ENCODE measurements around the gene XRRA1. TPM values are rescaled to one million over a fixed set of nuclear protein-coding genes. Genes with fewer than 3 reads are reported as not detected.

Gene XRRA1
- total RNA-seq, 2 experiments from 2014 or later, result 7.1 to 10.7 TPM

DNA sequence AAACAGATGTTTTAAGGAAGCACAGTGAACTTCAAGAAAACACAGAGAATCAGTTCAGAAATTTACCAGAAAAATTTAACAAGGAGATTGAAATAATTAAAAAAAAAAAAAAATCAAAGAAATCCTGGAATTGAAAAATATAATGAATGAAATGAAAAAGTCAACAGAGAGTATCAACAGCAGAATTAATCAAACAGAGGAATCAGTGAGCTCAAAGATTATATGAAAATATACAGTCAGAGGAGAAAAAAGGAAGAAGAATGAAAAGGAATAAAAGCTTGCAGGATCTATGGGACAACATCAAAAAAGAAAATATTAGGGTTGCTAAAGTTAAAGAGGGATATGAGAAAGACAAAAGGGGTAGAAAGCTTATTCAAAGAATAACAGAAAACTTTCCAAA lies 82.3 kb downstream of the XRRA1 start:
- POLR2A ChIA-PET, result no interaction called here
- Mint-ChIP-seq H3K36me3 (ENCODE audit: low read depth) (peaks cover 80% of the 10 kb centered on the region), H3K4me3 (no peak overlapping the region), H3K27ac (no peak overlapping the region), H3K4me1 (no peaks in the 10 kb centered on the region), H3K9me3 (peaks cover 55% of the 10 kb centered on the region), H3K27me3 (no peaks in the 10 kb centered on the region)
- CTCF ChIA-PET, result interaction anchor here (0.6 to 0.7 kb wide), 2 partner anchors 8 to 1704 kb away, joined by 3 read pairs; no protein-coding TSS in a partner anchor
- DNase-seq, result no peak

DNA sequence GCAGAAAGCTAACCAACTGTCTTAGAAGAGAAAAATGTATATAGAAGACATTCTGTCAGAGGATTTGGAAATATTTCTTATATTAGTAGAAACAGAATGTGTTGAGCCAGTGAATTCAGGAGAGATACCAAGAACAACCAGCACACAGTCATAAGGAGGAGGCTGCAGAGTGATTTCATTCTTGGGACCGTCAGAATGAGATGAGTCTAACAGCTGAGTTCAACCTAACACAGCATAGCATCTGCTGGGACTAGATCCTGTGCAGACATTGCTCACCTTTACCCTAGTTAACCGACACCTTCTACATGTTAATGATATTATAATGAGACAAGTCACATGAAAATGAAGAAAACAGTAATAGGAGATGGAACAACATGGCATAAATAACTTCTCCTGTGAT lies 85.5 kb downstream of the XRRA1 start:
- H3K9me3 Mint-ChIP-seq, result peaks cover 42% of the 10 kb centered on the region
- no peaks in the 10 kb centered on the region for H3K4me1 Mint-ChIP-seq
- H3K27me3 Mint-ChIP-seq, result no peaks in the 10 kb centered on the region
- ChIA-PET CTCF (no interaction called here), POLR2A (no interaction called here)
- no peak overlapping the region for H3K27ac Mint-ChIP-seq
- DNase-seq, result no peak
- no peak overlapping the region for H3K4me3 Mint-ChIP-seq
- H3K36me3 Mint-ChIP-seq (ENCODE audit: low read depth), result peaks cover 70% of the 10 kb centered on the region

DNA sequence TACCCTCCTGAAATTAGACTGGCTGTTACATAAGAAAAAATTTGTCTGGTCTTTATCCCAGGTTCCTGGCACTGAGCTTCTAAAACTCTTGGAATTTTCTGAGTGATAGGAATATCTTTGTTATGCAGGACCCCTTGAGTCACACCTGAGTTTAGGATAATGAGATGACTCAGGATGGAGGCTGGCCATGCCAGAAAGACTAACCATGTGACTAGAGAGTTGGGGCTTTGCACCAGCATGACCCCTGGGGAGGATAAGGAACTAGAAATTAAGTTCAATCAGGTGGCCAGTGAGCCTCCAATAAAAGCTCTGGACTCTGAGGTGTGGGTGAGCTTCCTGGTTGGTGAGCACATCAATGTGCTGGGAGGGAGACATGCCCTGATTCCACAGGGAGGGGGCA lies 88.1 kb downstream of the XRRA1 start:
- H3K9me3 Mint-ChIP-seq, result peaks cover 21% of the 10 kb centered on the region
- ChIA-PET POLR2A (no interaction called here), CTCF (no interaction called here)
- H3K4me1 Mint-ChIP-seq, result no peaks in the 10 kb centered on the region
- no peak overlapping the region for H3K27ac Mint-ChIP-seq
- H3K4me3 Mint-ChIP-seq, result no peak overlapping the region
- no peak for DNase-seq
- no peaks in the 10 kb centered on the region for H3K27me3 Mint-ChIP-seq
- peaks cover 51% of the 10 kb centered on the region for H3K36me3 Mint-ChIP-seq (ENCODE audit: low read depth)

DNA sequence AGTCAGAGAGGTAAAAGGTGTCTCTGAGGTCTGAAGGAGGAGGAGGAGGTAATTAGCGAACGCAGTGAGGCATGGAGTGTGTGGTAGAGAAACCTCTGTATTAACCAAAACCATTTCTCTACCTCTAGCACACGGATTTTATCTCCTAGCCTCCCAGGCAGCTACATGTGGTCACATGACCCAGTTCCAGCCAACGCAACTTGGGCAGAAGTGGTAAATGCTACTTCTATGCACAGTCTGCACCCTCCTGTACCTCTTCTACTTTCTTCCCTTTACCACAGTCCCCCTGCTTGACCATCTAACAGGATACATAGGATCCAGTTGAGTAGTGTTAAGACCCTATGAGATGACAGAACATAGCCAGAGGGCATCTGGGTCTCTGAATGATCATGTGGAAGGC lies 95.7 kb downstream of the XRRA1 start:
- H3K4me3 Mint-ChIP-seq, result no peak overlapping the region
- H3K27me3 Mint-ChIP-seq, result no peaks in the 10 kb centered on the region
- H3K9me3 Mint-ChIP-seq, result no peaks in the 10 kb centered on the region
- no peaks in the 10 kb centered on the region for H3K4me1 Mint-ChIP-seq
- POLR2A ChIA-PET, result no interaction called here
- no peak for DNase-seq
- peaks cover 25% of the 10 kb centered on the region for H3K36me3 Mint-ChIP-seq (ENCODE audit: low read depth)
- H3K27ac Mint-ChIP-seq, result no peak overlapping the region
- CTCF ChIA-PET, result interaction anchor here (1.2 kb wide), 1 partner anchor 9 kb away, joined by 3 read pairs; no protein-coding TSS in a partner anchor

DNA sequence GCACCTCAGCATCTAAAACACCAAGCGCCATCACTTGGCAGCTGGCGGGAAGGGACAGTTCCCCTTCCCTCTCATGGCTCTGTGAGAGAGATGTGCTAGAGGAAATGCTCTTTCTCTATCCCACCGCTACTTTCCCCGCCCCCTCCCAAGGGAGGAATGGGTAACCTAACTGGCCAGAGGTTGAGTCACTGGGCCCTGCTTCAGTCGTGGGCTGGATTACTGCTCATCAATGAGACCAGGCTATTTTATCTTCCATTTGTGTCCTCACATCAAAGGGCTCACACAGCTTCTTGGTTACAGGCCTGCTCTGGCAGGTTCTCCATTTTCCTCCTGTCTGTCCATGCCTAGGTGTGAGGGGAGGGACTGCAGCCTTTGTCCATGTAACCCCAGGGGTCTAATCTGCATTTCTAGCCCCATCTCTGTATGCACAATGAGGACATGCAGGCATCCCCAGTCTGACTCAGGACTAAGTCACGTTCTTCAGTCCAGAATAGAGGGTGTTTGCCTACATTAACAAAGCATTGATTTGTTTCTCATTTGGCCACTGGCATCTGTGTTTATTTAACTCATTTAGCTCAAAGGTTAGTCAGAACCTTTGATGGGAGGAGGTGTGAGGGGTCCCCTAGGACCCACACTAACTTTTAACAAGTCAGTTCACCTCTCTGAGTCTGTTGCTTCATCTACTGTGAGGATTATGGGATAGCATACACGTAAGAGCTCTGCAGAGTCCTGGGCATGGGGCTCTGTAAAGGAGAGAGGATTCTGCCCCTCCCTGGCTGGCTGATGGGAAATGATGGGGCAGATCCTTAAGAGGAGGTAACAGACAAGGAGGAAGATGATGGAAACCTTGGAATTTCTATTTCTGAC lies 99.1 kb downstream of the XRRA1 start:
- peaks cover 21% of the 10 kb centered on the region for H3K36me3 Mint-ChIP-seq (ENCODE audit: low read depth)
- POLR2A ChIA-PET, result no interaction called here
- H3K4me3 Mint-ChIP-seq, result no peak overlapping the region
- H3K9me3 Mint-ChIP-seq, result no peaks in the 10 kb centered on the region
- no peak overlapping the region for H3K27ac Mint-ChIP-seq
- no peak for DNase-seq
- CTCF ChIA-PET, result interaction anchor here (1.2 kb wide), 1 partner anchor 99 kb away, joined by 3 read pairs; no protein-coding TSS in a partner anchor
- H3K4me1 Mint-ChIP-seq, result peaks cover 6% of the 10 kb centered on the region
- H3K27me3 Mint-ChIP-seq, result no peaks in the 10 kb centered on the region

DNA sequence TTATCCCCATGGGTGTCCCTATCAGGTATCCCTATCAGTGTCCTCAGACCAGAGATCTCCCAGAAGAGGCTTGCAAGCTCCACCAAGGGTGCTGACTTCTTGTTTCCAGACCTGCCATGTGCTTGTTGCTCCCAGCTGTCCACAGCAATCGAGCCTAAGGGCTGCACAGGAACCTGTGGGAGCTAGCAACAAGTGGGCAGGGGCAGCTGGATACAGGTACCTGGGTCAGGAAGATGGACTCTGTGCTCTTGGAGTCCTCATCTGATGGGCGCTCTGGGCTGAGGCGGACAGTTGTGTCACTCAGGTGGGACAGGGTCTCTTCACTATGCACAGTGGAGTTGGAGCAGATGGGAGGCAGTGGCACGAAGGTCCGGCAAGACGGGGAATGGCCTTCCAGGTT lies 101.0 kb downstream of the XRRA1 start:
- CTCF ChIA-PET, result interaction anchor here (1.3 kb wide), 1 partner anchor 62 kb away, joined by 3 read pairs; no protein-coding TSS in a partner anchor
- no peaks in the 10 kb centered on the region for H3K9me3 Mint-ChIP-seq
- POLR2A ChIA-PET, result no interaction called here
- H3K4me3 Mint-ChIP-seq, result no peak overlapping the region
- H3K27ac Mint-ChIP-seq, result no peak overlapping the region
- peaks cover 17% of the 10 kb centered on the region for H3K36me3 Mint-ChIP-seq (ENCODE audit: low read depth)
- DNase-seq, result no peak
- peaks cover 6% of the 10 kb centered on the region for H3K4me1 Mint-ChIP-seq
- H3K27me3 Mint-ChIP-seq, result no peaks in the 10 kb centered on the region

DNA sequence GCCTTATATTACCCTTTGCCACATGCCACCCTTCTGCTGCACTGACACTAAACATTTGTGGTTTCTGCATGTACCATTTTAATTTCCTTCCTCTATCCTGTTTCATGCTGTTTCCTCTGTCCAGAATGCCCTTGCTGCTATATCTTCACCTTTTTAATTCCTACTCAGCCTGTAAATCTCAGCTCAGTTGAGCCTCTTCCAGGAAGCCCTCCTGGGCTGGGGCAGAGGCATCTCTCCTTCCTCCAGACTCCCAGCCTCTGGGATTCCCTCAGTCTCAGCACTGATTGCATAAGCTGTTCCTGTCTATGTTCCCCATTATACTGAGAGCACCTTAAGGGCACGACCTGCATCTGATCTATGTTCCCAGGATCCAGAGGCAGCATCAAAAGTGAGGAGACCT lies 101.5 kb downstream of the XRRA1 start:
- Mint-ChIP-seq H3K4me1 (peaks cover 6% of the 10 kb centered on the region), H3K27me3 (no peaks in the 10 kb centered on the region), H3K9me3 (no peaks in the 10 kb centered on the region), H3K4me3 (no peak overlapping the region), H3K36me3 (ENCODE audit: low read depth) (peaks cover 21% of the 10 kb centered on the region), H3K27ac (no peak overlapping the region)
- DNase-seq, result no peak
- ChIA-PET CTCF (interaction anchor here (1.1 to 1.3 kb wide), 2 partner anchors 62 to 63 kb away, joined by 3 read pairs; no protein-coding TSS in a partner anchor), POLR2A (no interaction called here)

DNA sequence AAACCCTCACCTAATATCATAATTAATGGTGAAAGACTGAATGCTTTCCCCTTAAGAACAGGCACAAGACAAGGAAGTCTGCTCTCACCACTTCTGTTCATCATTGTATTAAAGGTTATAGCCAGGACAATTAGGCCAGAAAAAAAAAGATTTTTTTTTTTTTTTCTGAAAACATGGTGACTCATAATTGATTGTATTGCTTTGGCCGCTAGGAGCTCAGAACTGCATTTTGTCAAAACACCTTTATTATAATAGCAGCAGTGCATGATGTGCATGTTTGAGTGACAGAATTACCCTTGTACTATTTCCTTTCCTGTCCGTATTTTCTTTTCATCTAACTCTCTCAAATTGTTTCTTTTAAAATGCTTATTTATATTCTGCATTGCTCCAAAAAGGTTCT lies 102.1 kb downstream of the XRRA1 start:
- ChIA-PET CTCF (interaction anchor here (1.1 to 1.3 kb wide), 2 partner anchors 63 kb away, joined by 3 read pairs; no protein-coding TSS in a partner anchor), POLR2A (no interaction called here)
- Mint-ChIP-seq H3K9me3 (no peaks in the 10 kb centered on the region), H3K4me3 (no peak overlapping the region), H3K4me1 (peaks cover 6% of the 10 kb centered on the region), H3K27ac (no peak overlapping the region), H3K27me3 (no peaks in the 10 kb centered on the region), H3K36me3 (ENCODE audit: low read depth) (peaks cover 20% of the 10 kb centered on the region)
- DNase-seq, result no peak

DNA sequence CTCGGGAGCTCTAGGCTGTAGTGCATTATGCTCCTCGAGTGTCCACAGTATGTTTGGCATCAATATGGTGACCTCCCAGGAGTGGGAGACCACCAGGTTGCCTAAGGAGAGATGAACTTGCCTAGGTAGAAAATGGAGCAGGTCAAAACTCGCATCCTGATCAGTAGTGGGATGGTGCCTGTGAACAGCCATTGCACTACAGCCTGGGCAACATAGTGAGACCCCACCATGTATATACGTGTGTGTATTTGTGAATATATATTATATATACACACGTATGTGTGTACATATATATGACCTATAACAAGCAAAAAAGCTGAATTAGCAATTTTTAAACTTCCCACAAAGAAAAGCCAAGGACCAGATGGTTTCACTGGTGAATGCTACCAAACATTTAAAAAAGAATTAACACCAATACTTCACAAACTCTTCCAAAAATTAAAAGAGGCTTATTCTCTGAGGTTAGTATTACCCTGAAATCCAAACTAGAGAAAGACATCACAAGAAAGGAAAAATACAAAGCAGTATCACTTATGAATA lies 102.8 kb downstream of the XRRA1 start:
- Mint-ChIP-seq H3K4me1 (peaks cover 6% of the 10 kb centered on the region), H3K27me3 (no peaks in the 10 kb centered on the region), H3K27ac (no peak overlapping the region), H3K36me3 (ENCODE audit: low read depth) (peaks cover 17% of the 10 kb centered on the region), H3K9me3 (no peaks in the 10 kb centered on the region), H3K4me3 (no peak overlapping the region)
- ChIA-PET POLR2A (no interaction called here), CTCF (interaction anchor here (1.1 kb wide), 1 partner anchor 62 kb away, joined by 3 read pairs; no protein-coding TSS in a partner anchor)
- DNase-seq, result no peak

DNA sequence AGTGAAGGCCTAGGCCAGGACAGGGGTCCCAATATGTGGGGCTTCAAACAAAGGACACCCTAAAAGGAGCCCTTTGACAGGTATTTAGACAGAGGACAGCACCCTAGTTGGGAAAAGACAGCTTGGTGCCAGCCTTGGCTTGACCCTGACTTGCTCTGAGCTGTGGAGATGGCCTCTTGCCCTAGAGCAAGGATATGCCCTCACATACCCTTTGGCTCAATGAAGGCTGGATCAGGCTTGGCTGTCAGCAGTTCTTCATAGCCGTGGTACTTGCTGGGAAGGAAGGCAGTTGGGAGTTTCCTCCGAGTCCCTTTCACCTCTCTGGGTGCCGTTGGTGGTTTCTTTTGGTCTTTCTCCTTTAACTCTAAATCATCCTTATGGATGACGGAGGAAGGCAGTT lies 104.0 kb downstream of the XRRA1 start:
- H3K4me3 Mint-ChIP-seq, result no peak overlapping the region
- POLR2A ChIA-PET, result no interaction called here
- CTCF ChIA-PET, result no interaction called here
- no peak overlapping the region for H3K27ac Mint-ChIP-seq
- DNase-seq, result no peak
- H3K4me1 Mint-ChIP-seq, result peaks cover 6% of the 10 kb centered on the region
- peaks cover 19% of the 10 kb centered on the region for H3K36me3 Mint-ChIP-seq (ENCODE audit: low read depth)
- H3K9me3 Mint-ChIP-seq, result no peaks in the 10 kb centered on the region
- H3K27me3 Mint-ChIP-seq, result no peaks in the 10 kb centered on the region

DNA sequence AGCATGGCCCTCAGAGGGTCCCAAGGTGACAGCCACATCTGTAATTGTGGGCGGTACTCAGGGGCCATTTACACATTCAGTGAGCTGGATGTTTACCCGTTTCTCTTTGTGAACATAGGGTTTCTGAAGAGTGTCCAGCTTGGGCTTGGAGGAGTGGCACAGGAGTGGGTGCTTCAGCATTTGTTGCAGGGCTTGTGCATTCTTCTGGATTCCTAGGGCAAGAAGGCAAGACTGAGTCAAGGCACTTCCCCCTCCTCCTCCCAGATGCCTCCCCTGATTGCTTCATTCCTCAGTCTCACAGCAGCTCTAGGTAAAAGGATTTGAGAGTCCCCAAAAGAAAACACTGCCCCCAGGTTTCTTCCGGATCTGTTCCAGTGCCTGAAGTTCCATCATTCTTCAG lies 104.8 kb downstream of the XRRA1 start:
- H3K36me3 Mint-ChIP-seq (ENCODE audit: low read depth), result peaks cover 25% of the 10 kb centered on the region
- no peak for DNase-seq
- ChIA-PET CTCF (no interaction called here), POLR2A (no interaction called here)
- no peaks in the 10 kb centered on the region for H3K9me3 Mint-ChIP-seq
- H3K27ac Mint-ChIP-seq, result no peak overlapping the region
- H3K4me1 Mint-ChIP-seq, result peaks cover 6% of the 10 kb centered on the region
- H3K27me3 Mint-ChIP-seq, result no peaks in the 10 kb centered on the region
- H3K4me3 Mint-ChIP-seq, result no peak overlapping the region

DNA sequence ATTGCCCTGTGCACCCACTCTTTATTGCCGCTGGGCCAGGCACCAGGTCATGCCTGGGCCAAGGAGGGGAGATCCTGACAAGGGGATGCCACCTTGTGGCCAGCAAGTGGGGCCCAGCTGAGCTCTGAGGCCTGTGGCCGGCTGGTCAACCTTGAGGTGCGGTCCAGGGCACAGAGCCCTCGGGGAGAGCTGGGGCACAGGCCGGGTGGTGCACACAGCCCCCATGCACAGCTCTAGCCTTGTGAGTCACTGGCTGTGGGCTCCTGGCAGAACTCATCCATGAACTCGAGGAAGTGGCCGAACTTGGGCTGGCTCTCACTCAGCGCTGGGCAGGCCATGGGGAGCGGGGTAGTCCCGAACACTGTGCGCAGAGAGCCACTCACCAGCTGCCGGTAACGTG lies 105.9 kb downstream of the XRRA1 start:
- DNase-seq, result no peak
- H3K4me3 Mint-ChIP-seq, result no peak overlapping the region
- H3K36me3 Mint-ChIP-seq (ENCODE audit: low read depth), result peaks cover 27% of the 10 kb centered on the region
- no peak overlapping the region for H3K27ac Mint-ChIP-seq
- peaks cover 8% of the 10 kb centered on the region for H3K4me1 Mint-ChIP-seq
- no peaks in the 10 kb centered on the region for H3K9me3 Mint-ChIP-seq
- ChIA-PET CTCF (no interaction called here), POLR2A (no interaction called here)
- no peaks in the 10 kb centered on the region for H3K27me3 Mint-ChIP-seq

DNA sequence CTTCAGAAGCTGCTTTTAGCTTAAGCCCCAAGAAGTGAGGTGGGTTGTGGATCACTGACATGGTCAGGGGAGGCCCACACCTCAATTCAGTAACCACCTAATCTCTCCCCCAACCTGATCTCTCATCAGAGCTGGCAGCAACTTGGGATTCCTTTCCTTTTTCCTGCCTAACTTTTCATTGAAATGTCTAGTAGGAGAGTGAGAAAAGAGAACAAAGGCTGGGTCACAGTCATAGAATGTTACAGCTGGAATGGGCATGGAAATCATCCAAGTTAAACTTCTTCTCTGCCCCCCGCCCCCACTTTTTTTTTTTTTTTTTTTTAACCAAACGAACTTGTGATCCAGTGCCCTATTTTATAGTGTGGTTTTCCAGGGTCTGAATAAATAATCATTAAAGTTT lies 108.4 kb downstream of the XRRA1 start:
- Mint-ChIP-seq H3K9me3 (no peaks in the 10 kb centered on the region), H3K27me3 (no peaks in the 10 kb centered on the region), H3K4me1 (peaks cover 2% of the 10 kb centered on the region), H3K27ac (no peak overlapping the region), H3K4me3 (no peak overlapping the region), H3K36me3 (ENCODE audit: low read depth) (peaks cover 42% of the 10 kb centered on the region)
- CTCF ChIA-PET, result interaction anchor here (0.7 to 1.6 kb wide), 4 partner anchors 10 to 208 kb away, joined by 3 to 4 read pairs (median 3); no protein-coding TSS in a partner anchor
- no peak for DNase-seq
- POLR2A ChIA-PET, result no interaction called here
